ENCODE results near the gene PRAME.
"Not testable (repeated sequence)": the region's sequence is repeated elsewhere in the genome, so short reads cannot be mapped to it uniquely, and the experiment has no call there.

The PRAME gene

GRCh38 chr22:22558972-22559603 is at the start of gene PRAME:
PRAME (minus strand) TSS chr22:22559265; CDS start chr22:22556832, 2,433 bp downstream.
- peak; percentile 91 for DNase-seq

GRCh38 chr22:22608022-22608421 is 49.0 kb upstream of the PRAME start:
- not testable (repeated sequence) for DNase-seq

- no peak for DNase-seq
Observed at GRCh38 chr22:22605074-22605404, 46.0 kb upstream of the PRAME start.

- no peak for DNase-seq
Observed at GRCh38 chr22:22604326-22605073, 45.4 kb upstream of the PRAME start.

- no peak for DNase-seq
Observed at GRCh38 chr22:22603470-22603947, 44.4 kb upstream of the PRAME start.

- DNase-seq = no peak
Observed at GRCh38 chr22:22600531-22601261, 41.6 kb upstream of the PRAME start.

GRCh38 chr22:22599248-22599647 is 40.2 kb upstream of the PRAME start:
- DNase-seq = no peak

- no peak for DNase-seq
Observed at GRCh38 chr22:22598144-22598543, 39.1 kb upstream of the PRAME start.

- DNase-seq = no peak
Observed at GRCh38 chr22:22595001-22595835, 36.2 kb upstream of the PRAME start.

- DNase-seq = peak; percentile 16
Observed at GRCh38 chr22:22593964-22594656, 35.0 kb upstream of the PRAME start.

- no peak for DNase-seq
Observed at GRCh38 chr22:22593250-22593649, 34.2 kb upstream of the PRAME start.

GRCh38 chr22:22591348-22592299 is 32.6 kb upstream of the PRAME start:
- no peak for DNase-seq

- DNase-seq = no peak
Observed at GRCh38 chr22:22590136-22590891, 31.2 kb upstream of the PRAME start.

GRCh38 chr22:22588485-22589164 is 29.6 kb upstream of the PRAME start:
- DNase-seq = no peak

GRCh38 chr22:22587577-22588188 is 28.6 kb upstream of the PRAME start:
- DNase-seq = no peak

- DNase-seq = no peak
Observed at GRCh38 chr22:22584722-22585121, 25.7 kb upstream of the PRAME start.

- no peak for DNase-seq
Observed at GRCh38 chr22:22583030-22583429, 24.0 kb upstream of the PRAME start.

- DNase-seq = not testable (repeated sequence)
Observed at GRCh38 chr22:22581524-22581923, 22.5 kb upstream of the PRAME start.
